GM04504 (cell line): Measurements from ENCODE around the gene ARHGAP27.
A peak's percentile ranks its signal among the peaks of the same experiment; 100 is the strongest.

Source experiments
- DNase-seq: peaks from one replicate; pipeline ENCODE4 v3.0.0-alpha.2; 2012; ENCODE audit warnings: low read depth

The ARHGAP27 gene

GRCh38 chr17:45406107-45406506 lies 26.6 kb downstream of the ARHGAP27 start:
- no peak for DNase-seq

GRCh38 chr17:45405250-45406086 lies 27.2 kb downstream of the ARHGAP27 start:
- DNase-seq: no peak

- no peak for DNase-seq
Measured at GRCh38 chr17:45404870-45405249, 27.8 kb downstream of the ARHGAP27 start.

GRCh38 chr17:45403906-45404490 lies 28.7 kb downstream of the ARHGAP27 start:
- DNase-seq: no peak

GRCh38 chr17:45402916-45403315 lies 29.8 kb downstream of the ARHGAP27 start:
- DNase-seq: no peak

- DNase-seq: no peak
Measured at GRCh38 chr17:45398800-45399199, 33.9 kb downstream of the ARHGAP27 start.

GRCh38 chr17:45397796-45398195 lies 34.9 kb downstream of the ARHGAP27 start:
- no peak for DNase-seq

- no peak for DNase-seq
Measured at GRCh38 chr17:45396496-45397205, 36.0 kb downstream of the ARHGAP27 start.

- no peak for DNase-seq
Measured at GRCh38 chr17:45395569-45396415, 36.9 kb downstream of the ARHGAP27 start.

GRCh38 chr17:45394913-45395568 lies 37.6 kb downstream of the ARHGAP27 start:
- peak; percentile 36 for DNase-seq

- no peak for DNase-seq
Measured at GRCh38 chr17:45394564-45394912, 38.1 kb downstream of the ARHGAP27 start.

GRCh38 chr17:45394091-45394490 lies 38.6 kb downstream of the ARHGAP27 start:
- DNase-seq: no peak

GRCh38 chr17:45393411-45393810 lies 39.3 kb downstream of the ARHGAP27 start:
- no peak for DNase-seq

GRCh38 chr17:45391918-45392317 lies 40.8 kb downstream of the ARHGAP27 start:
- DNase-seq: no peak

- no peak for DNase-seq
Measured at GRCh38 chr17:45391291-45391690, 41.4 kb downstream of the ARHGAP27 start.

GRCh38 chr17:45389354-45389753 lies 43.3 kb downstream of the ARHGAP27 start:
- no peak for DNase-seq

GRCh38 chr17:45388604-45389325 lies 43.9 kb downstream of the ARHGAP27 start:
- DNase-seq: no peak

- no peak for DNase-seq
Measured at GRCh38 chr17:45387739-45388138, 44.9 kb downstream of the ARHGAP27 start.

GRCh38 chr17:45386178-45386577 lies 46.5 kb downstream of the ARHGAP27 start:
- DNase-seq: no peak

GRCh38 chr17:45385331-45385997 lies 47.2 kb downstream of the ARHGAP27 start:
- DNase-seq: peak; percentile 56
